OCI-LY1 (cell line): Measurements from ENCODE around the gene AFP.

Experiments used
- EZH2 ChIP-seq: fragments of 200-600 bp; sonication (generic), shearing (Covaris generic); IDR thresholded peaks from 2 replicates; pipeline ENCODE4 v1.8.0; 2017; ENCODE audit warnings: borderline replicate concordance, mixed run types, mild to moderate bottlenecking, antibody characterized with exemption, low read length, moderate library complexity, mixed read lengths
- TF ChIP-seq, protein P1 (sequence below): fragments of 200-600 bp; sonication (generic), shearing (Covaris generic); IDR thresholded peaks from 2 replicates; pipeline ENCODE4 v1.5.1; 2017; ENCODE audit warnings: mild to moderate bottlenecking, antibody characterized with exemption, low read length, moderate library complexity, mixed read lengths

DNA sequence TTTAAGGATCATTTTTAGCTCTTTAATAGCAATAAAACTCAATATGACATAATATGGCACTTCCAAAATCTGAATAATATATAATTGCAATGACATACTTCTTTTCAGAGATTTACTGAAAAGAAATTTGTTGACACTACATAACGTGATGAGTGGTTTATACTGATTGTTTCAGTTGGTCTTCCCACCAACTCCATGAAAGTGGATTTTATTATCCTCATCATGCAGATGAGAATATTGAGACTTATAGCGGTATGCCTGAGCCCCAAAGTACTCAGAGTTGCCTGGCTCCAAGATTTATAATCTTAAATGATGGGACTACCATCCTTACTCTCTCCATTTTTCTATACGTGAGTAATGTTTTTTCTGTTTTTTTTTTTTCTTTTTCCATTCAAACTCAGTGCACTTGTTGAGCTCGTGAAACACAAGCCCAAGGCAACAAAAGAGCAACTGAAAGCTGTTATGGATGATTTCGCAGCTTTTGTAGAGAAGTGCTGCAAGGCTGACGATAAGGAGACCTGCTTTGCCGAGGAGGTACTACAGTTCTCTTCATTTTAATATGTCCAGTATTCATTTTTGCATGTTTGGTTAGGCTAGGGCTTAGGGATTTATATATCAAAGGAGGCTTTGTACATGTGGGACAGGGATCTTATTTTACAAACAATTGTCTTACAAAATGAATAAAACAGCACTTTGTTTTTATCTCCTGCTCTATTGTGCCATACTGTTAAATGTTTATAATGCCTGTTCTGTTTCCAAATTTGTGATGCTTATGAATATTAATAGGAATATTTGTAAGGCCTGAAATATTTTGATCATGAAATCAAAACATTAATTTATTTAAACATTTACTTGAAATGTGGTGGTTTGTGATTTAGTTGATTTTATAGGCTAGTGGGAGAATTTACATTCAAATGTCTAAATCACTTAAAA lies 16.6 kb upstream of the AFP start:
- TF ChIP-seq, protein P1, sequence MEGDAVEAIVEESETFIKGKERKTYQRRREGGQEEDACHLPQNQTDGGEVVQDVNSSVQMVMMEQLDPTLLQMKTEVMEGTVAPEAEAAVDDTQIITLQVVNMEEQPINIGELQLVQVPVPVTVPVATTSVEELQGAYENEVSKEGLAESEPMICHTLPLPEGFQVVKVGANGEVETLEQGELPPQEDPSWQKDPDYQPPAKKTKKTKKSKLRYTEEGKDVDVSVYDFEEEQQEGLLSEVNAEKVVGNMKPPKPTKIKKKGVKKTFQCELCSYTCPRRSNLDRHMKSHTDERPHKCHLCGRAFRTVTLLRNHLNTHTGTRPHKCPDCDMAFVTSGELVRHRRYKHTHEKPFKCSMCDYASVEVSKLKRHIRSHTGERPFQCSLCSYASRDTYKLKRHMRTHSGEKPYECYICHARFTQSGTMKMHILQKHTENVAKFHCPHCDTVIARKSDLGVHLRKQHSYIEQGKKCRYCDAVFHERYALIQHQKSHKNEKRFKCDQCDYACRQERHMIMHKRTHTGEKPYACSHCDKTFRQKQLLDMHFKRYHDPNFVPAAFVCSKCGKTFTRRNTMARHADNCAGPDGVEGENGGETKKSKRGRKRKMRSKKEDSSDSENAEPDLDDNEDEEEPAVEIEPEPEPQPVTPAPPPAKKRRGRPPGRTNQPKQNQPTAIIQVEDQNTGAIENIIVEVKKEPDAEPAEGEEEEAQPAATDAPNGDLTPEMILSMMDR, result no peak
- no peak for TF ChIP-seq EZH2
